ENCODE results near the gene SIDT2. TPM values are rescaled to one million over a fixed set of nuclear protein-coding genes. Genes with fewer than 3 reads are reported as not detected.

SIDT2 gene
- total RNA-seq, 2 donors from 2014 or later, result 55.9 to 82.2 TPM

DNA sequence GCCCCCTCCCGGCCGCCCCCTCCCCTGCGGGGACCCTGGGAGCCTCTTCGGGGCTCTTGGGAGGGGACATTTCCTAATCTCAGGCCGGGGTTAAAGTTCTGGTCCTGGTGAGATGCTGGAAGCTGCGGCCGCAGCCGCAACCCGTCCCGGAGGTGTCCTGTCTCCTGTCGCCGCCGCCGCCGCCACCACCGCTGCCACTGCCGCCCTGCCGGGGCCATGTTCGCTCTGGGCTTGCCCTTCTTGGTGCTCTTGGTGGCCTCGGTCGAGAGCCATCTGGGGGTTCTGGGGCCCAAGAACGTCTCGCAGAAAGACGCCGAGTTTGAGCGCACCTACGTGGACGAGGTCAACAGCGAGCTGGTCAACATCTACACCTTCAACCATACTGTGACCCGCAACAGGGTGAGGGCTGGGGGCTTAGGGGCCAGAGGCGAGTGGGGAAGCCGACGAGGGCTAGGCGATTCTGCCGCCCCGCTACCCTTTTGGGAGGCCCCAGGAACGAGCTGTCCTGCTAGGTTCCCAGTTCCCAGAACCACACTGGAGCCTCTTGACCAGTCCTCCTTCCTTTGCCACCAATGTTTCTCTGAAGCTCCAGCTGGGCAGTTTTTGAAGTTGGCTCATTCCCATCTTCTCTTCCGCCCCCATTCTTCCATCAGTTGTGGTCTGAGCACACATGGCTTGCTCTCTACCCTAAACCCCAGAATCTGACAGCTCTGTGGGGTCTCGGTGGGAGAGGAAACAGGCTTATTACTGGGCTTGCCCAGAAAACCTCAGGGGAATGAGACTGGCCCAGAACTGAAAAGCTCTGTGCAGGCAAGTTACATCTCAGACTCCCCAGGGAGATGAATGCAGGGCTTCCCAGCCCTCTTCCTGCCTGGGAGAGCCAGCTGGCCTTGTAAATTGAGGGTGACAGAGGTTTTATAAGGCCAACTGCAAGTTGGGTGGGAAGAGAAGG lies 781 bp downstream of the SIDT2 start:
- peak overlapping the region; percentile 95 for H3K4me3 ChIP-seq
- H3K4me1 ChIP-seq (ENCODE audit: control insufficient read depth in 1 of 2, low read depth in 2 of 2), result peaks cover 23 to 37% of the 10 kb centered on the region in 2 donors

DNA sequence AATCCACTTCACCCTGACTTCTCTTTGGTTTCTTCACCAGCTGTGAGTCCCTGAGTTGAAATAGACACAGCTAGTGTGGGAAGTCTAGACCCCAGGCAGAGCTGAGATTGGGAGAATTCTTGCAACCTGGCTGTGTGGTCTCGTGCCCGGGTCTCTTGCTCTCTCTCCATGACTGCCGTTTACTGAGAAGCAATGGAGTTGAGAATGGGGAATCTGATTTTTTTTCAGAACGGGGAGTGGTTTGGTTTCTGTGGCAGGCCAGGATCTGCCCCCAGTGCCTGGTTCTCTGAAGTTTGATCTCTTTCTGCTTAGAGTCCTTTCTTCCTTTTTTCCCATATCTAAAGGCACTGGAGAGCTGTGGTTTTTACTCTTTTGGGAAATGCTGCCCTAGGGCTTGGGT lies 1.5 kb downstream of the SIDT2 start:
- peak overlapping the region; percentile 95 for H3K4me3 ChIP-seq
- H3K27me3 ChIP-seq (replicated peaks; ENCODE audit: insufficient read depth), result no peaks in the 10 kb centered on the region
- no peaks in the 10 kb centered on the region for H3K9me3 ChIP-seq
- peaks cover 13% of the 10 kb centered on the region for H3K36me3 ChIP-seq
- peak overlapping the region; percentile 95 to 96 for H3K27ac ChIP-seq
- peaks cover 23 to 37% of the 10 kb centered on the region in 2 donors for H3K4me1 ChIP-seq (ENCODE audit: control insufficient read depth in 1 of 2, low read depth in 2 of 2)
- DNase-seq (ENCODE audit: low spot score) (no peak), ATAC-seq (ENCODE audit: insufficient number of reproducible peaks, low FRiP score, low read depth) (no peak)
- TF ChIP-seq, protein P1, sequence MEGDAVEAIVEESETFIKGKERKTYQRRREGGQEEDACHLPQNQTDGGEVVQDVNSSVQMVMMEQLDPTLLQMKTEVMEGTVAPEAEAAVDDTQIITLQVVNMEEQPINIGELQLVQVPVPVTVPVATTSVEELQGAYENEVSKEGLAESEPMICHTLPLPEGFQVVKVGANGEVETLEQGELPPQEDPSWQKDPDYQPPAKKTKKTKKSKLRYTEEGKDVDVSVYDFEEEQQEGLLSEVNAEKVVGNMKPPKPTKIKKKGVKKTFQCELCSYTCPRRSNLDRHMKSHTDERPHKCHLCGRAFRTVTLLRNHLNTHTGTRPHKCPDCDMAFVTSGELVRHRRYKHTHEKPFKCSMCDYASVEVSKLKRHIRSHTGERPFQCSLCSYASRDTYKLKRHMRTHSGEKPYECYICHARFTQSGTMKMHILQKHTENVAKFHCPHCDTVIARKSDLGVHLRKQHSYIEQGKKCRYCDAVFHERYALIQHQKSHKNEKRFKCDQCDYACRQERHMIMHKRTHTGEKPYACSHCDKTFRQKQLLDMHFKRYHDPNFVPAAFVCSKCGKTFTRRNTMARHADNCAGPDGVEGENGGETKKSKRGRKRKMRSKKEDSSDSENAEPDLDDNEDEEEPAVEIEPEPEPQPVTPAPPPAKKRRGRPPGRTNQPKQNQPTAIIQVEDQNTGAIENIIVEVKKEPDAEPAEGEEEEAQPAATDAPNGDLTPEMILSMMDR (IDR thresholded peaks at IDR 0.05), result no peak

More for the DNA sequence above, 781 bp downstream of the SIDT2 start:
- Histone ChIP-seq H3K9me3 (no peaks in the 10 kb centered on the region), H3K36me3 (peaks cover 13% of the 10 kb centered on the region), H3K27ac (peak overlapping the region; percentile 95 to 96), H3K27me3 (replicated peaks; ENCODE audit: insufficient read depth) (no peaks in the 10 kb centered on the region)
- ATAC-seq (ENCODE audit: insufficient number of reproducible peaks, low FRiP score, low read depth) (peak; percentile 3), DNase-seq (ENCODE audit: low spot score) (no peak)
- TF ChIP-seq, protein P1 (IDR thresholded peaks at IDR 0.05), result no peak

DNA sequence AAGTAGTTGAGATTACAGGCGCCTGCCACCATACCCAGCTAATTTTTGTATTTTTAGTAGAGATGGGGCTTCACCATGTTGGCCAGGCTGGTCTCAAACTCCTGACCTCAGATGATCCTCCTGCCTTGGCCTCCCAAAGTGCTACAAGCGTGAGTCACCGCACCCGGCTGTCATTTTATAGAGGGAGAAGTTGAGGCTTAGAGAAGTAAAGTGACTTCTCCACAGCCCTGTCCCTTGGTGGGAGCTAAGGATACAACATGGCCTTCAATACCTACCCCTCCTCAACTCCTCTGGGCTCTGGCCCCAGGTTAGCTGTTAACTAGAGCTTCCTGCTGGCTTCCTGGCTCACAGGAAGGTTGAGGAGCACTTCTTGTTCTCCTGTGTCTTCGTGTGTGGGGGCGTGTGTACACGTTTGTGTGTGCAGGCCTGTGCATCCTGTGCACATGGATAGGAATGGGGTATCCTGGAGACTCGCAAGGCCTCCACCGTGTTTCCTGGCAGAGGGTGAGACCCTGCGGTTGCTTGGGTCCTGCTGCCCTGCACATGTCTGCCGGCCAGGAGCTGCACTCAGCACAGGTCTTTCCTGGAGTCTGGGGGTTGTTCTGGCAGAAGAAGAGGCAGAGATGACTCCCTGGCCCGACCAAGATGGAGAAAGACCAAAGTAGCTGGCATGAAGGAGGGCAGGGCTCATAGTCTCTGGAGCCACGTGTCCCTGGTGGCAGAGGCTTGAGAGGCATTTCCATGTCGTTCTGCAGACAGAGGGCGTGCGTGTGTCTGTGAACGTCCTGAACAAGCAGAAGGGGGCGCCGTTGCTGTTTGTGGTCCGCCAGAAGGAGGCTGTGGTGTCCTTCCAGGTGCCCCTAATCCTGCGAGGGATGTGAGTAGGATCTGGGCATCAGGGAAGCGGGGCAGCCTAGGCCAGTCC lies 2.4 kb downstream of the SIDT2 start:
- Histone ChIP-seq H3K27ac (peak overlapping the region; percentile 95 to 96), H3K36me3 (peaks cover 13% of the 10 kb centered on the region), H3K4me1 (ENCODE audit: control insufficient read depth in 1 of 2, low read depth in 2 of 2) (peaks cover 23 to 36% of the 10 kb centered on the region in 2 donors), H3K9me3 (no peaks in the 10 kb centered on the region), H3K27me3 (replicated peaks; ENCODE audit: insufficient read depth) (no peaks in the 10 kb centered on the region), H3K4me3 (peak overlapping the region; percentile 95)
- ATAC-seq (ENCODE audit: insufficient number of reproducible peaks, low FRiP score, low read depth), result peak; percentile 51
- no peak for DNase-seq (ENCODE audit: low spot score)
- TF ChIP-seq, protein P1 (IDR thresholded peaks at IDR 0.05), result peak; percentile 69

DNA sequence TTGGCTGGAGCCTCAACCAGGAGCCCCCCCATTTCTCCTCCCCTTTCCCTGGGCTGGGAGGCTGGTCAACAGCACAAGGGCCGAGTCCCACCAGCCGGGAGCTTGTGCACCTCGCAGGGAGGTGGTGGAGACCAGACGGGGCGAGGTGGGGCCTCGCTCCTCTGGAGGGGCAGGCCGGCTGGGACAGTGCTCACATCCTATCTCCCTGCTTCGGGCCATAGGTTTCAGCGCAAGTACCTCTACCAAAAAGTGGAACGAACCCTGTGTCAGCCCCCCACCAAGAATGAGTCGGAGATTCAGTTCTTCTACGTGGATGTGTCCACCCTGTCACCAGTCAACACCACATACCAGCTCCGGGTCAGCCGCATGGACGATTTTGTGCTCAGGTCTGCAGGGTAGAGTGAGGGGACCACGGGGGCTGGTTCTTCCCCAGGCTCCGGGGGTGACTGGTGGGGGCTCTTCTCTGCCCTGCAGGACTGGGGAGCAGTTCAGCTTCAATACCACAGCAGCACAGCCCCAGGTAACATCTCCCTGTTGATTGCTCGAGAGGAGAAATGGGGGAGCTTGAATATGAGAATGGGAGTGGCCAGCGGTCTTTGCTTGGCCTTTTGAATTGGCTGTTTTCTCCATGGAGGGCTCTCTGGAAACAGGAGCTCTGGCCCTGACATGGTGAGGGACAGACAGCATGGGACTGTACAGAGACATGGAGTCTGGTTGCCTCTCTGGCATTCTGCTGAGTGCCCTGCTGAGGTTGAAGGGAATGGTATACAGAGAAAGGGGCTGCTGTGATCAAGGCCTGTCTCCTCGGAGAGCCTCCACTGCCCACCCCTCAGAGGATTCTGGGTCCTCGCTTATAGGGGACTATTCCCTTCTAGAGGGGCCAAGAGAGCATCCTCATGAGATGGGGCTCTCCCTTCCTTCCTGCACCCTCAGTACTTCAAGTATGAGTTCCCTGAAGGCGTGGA lies 3.3 kb downstream of the SIDT2 start:
- Histone ChIP-seq H3K4me3 (no peak overlapping the region), H3K27me3 (replicated peaks; ENCODE audit: insufficient read depth) (no peaks in the 10 kb centered on the region), H3K27ac (no peak overlapping the region), H3K4me1 (ENCODE audit: control insufficient read depth in 1 of 2, low read depth in 2 of 2) (peaks cover 23 to 31% of the 10 kb centered on the region in 2 donors), H3K36me3 (peaks cover 13% of the 10 kb centered on the region), H3K9me3 (no peaks in the 10 kb centered on the region)
- DNase-seq (ENCODE audit: low spot score) (no peak), ATAC-seq (ENCODE audit: insufficient number of reproducible peaks, low FRiP score, low read depth) (no peak)
- TF ChIP-seq, protein P1 (IDR thresholded peaks at IDR 0.05), result no peak
